ENCODE measurements around the gene SGCD.

Gene SGCD

DNA sequence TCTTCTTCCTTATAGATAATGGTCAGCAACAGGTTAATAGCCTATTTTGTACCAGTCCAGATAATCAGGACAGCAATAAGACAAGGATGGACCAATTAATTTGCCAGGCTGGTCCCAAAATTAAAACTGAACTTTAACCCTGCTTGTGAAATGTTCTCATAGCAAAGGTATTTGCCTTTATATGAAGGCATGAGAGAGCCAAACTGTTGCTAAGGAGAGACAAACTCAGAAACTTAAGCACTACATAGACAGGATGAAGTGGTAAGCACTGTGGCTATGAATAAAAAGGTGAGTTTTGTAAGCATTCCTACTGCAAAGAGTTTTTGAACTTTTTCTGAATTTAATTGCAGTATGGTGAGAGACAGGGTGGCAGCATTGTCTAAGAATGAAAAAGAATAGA, 348.4 kb downstream of the SGCD start:
- no peak overlapping the region for H3K9ac ChIP-seq (ENCODE audit: low read depth, low read length)
- peaks cover 11% of the 10 kb centered on the region for H3K4me1 ChIP-seq (ENCODE audit: insufficient read depth, low read length)
- no peaks in the 10 kb centered on the region for H3K36me3 ChIP-seq (ENCODE audit: insufficient read depth, low read length)
- no peaks in the 10 kb centered on the region for H3K9me3 ChIP-seq (ENCODE audit: control insufficient read depth, insufficient read depth, low read length)

DNA sequence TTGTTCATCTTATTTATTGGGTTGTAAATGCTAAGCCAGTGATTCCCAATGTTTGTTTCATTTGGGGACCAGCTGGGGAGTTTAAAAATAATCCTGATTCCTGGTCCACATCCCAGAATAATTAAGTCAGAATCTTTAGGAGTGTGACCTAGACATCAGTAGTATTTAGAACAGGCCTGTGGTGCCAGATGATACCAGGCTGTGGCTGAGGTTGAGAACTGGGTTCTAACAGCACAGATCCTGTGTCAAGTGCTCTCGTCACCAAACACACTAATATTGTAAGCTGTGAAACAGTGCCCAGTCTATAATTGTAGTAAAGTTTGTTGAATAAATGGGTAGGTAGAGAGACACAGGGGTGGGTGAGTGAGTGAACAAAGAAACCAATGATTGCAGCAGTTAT, 351.0 kb downstream of the SGCD start:
- Histone ChIP-seq H3K36me3 (ENCODE audit: insufficient read depth, low read length) (no peaks in the 10 kb centered on the region), H3K4me1 (ENCODE audit: insufficient read depth, low read length) (peaks cover 12% of the 10 kb centered on the region), H3K9ac (ENCODE audit: low read depth, low read length) (no peak overlapping the region), H3K9me3 (ENCODE audit: control insufficient read depth, insufficient read depth, low read length) (no peaks in the 10 kb centered on the region)

DNA sequence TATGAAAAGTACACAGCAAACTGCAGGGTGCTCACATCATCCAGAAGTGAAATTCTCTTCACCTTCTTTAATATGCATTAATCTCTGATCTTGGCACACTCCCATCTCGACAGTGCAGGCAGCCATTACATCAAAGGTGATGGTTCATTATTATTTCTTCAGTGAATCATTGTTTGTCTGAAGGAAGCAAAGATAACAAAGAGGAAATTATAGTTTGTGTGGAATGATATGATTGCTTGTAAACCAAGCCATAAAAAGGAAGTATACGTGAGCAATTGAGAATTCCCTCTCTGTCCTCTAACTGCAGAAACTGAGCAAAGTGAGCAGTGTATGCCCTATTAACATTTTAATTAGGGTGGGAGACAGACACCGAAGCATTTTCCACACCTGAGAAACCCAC, 351.5 kb downstream of the SGCD start:
- no peaks in the 10 kb centered on the region for H3K9me3 ChIP-seq (ENCODE audit: control insufficient read depth, insufficient read depth, low read length)
- no peaks in the 10 kb centered on the region for H3K36me3 ChIP-seq (ENCODE audit: insufficient read depth, low read length)
- H3K9ac ChIP-seq (ENCODE audit: low read depth, low read length) = no peak overlapping the region
- H3K4me1 ChIP-seq (ENCODE audit: insufficient read depth, low read length) = peaks cover 12% of the 10 kb centered on the region

GRCh38 chr5:156680831-156681230, 353.9 kb downstream of the SGCD start:
- Histone ChIP-seq H3K9me3 (ENCODE audit: control insufficient read depth, insufficient read depth, low read length) (no peaks in the 10 kb centered on the region), H3K9ac (ENCODE audit: low read depth, low read length) (no peak overlapping the region), H3K36me3 (ENCODE audit: insufficient read depth, low read length) (no peaks in the 10 kb centered on the region), H3K4me1 (ENCODE audit: insufficient read depth, low read length) (peaks cover 16% of the 10 kb centered on the region)

DNA sequence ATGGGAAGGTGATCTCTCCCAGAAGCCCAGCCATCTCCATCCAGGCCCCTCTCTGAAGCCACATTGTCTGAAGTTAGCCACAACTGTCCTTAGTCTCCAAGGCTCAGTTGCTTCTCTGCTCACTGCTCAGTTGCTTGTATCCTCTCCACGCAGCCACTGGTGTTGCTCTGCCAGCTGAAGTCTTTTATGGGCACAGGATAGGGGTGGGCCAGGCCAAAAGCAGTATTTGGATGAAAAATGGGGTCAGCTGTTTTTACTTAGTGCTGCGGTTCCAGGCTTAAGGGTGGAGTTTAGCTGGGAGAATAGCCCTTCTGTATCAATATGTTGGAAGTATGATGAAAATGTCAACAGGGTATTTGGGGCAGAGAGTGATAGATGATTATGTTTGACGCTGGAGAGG, 354.3 kb downstream of the SGCD start:
- Histone ChIP-seq H3K4me1 (ENCODE audit: insufficient read depth, low read length) (peaks cover 16% of the 10 kb centered on the region), H3K9ac (ENCODE audit: low read depth, low read length) (no peak overlapping the region), H3K9me3 (ENCODE audit: control insufficient read depth, insufficient read depth, low read length) (no peaks in the 10 kb centered on the region), H3K36me3 (ENCODE audit: insufficient read depth, low read length) (no peaks in the 10 kb centered on the region)

DNA sequence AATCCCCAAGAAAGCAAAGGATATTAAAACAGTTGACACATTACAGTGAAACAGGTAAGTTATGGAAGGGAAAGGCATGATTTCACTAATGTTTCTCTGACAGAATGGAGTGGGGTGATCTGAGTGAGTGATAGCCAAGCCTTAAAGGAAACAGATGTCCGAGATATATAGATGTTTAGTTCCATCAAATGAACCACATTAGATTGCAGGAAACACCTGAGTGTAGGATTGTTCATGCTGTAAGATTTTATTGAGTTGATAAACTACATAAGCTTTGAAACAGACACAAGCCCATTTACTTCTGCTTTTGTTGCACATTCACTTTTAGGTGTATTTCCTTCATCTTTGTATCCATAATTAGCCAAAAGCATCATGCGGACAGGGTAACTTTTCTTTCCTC, 356.0 kb downstream of the SGCD start:
- no peaks in the 10 kb centered on the region for H3K9me3 ChIP-seq (ENCODE audit: control insufficient read depth, insufficient read depth, low read length)
- no peaks in the 10 kb centered on the region for H3K36me3 ChIP-seq (ENCODE audit: insufficient read depth, low read length)
- H3K4me1 ChIP-seq (ENCODE audit: insufficient read depth, low read length) = peaks cover 16% of the 10 kb centered on the region
- no peak overlapping the region for H3K9ac ChIP-seq (ENCODE audit: low read depth, low read length)

DNA sequence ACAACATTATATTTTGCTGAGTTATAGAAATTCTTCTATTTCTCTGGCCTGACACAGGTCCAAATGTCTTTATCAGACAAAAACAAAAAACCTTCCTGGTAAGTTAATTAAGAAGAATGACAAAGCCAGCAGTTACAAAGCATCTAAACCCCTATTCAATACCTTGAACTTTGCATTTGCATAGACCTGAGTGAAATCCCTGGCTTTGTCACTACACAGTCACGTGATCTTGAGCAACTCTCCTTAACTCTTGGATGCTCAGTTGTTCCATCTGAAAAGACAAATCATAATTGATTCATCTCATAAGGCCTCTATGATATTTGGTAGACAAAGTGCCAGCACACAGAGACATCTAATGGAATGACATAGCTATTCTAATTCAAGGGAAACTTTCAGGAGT, 356.5 kb downstream of the SGCD start:
- no peak overlapping the region for H3K9ac ChIP-seq (ENCODE audit: low read depth, low read length)

DNA sequence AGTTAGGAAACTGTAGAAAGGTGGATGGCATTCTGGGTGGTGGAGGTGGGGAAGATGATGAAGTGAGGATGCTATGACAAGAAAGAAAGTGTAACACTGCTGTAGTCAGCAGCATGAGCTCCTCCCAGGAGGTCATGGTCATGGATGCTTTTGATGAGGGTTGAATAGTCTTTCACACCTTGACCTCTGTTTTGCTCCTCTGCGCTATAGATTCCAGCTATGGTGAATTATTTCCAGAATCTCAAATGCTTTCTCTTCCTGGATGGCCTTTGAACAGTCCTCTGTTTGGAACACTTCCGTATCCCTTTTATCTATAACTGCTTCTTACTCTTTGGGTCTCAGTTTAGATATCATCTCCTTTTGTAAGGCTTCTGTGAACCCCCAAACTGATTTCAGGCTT, 357.3 kb downstream of the SGCD start:
- Histone ChIP-seq H3K4me1 (ENCODE audit: insufficient read depth, low read length) (peaks cover 16% of the 10 kb centered on the region), H3K9me3 (ENCODE audit: control insufficient read depth, insufficient read depth, low read length) (no peaks in the 10 kb centered on the region), H3K9ac (ENCODE audit: low read depth, low read length) (no peak overlapping the region), H3K36me3 (ENCODE audit: insufficient read depth, low read length) (no peaks in the 10 kb centered on the region)

More for the DNA sequence above, 356.5 kb downstream of the SGCD start:
- Histone ChIP-seq H3K4me1 (ENCODE audit: insufficient read depth, low read length) (peaks cover 16% of the 10 kb centered on the region), H3K9me3 (ENCODE audit: control insufficient read depth, insufficient read depth, low read length) (no peaks in the 10 kb centered on the region), H3K36me3 (ENCODE audit: insufficient read depth, low read length) (no peaks in the 10 kb centered on the region)

DNA sequence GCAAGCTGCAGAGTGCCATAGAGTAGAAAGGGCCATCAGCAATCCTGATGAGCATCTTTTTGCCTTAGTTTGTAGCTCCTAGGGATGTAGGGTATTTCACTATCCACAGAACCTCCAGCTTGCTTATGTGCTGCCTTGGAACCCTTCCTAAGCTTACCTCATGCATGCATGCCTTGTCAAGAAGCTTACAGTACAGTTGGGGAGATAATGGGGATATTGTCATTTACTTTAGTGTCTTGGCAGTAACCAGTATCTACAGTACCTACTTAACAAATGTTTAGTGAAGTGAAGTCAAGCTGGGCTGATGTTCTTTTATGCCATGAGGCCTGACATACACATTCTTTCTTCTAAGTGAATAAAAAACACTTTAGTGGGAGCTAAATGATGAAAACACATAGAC, 358.5 kb downstream of the SGCD start:
- H3K9me3 ChIP-seq (ENCODE audit: control insufficient read depth, insufficient read depth, low read length) = no peaks in the 10 kb centered on the region
- no peaks in the 10 kb centered on the region for H3K36me3 ChIP-seq (ENCODE audit: insufficient read depth, low read length)
- H3K4me1 ChIP-seq (ENCODE audit: insufficient read depth, low read length) = peaks cover 16% of the 10 kb centered on the region
- H3K9ac ChIP-seq (ENCODE audit: low read depth, low read length) = no peak overlapping the region

DNA sequence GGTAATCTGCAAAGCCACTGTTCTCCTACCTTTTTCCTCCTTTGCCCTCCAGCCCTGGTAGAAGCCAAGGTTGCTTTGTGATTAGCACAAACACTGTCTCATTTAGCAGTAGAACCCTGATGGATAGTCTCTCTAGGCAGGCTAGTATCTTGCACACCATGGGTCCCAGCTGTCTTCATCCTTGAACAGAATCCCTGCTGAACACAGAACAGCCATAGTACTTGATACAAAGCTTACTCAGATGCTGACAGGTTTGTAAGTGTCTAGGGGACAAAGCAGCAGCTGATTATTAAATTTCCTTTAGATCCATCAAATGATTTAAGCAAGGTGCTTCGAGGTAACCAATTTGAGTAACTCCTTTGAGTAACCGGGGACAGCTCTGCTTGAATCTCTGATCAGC, 359.4 kb downstream of the SGCD start:
- Histone ChIP-seq H3K9me3 (ENCODE audit: control insufficient read depth, insufficient read depth, low read length) (no peaks in the 10 kb centered on the region), H3K9ac (ENCODE audit: low read depth, low read length) (no peak overlapping the region), H3K36me3 (ENCODE audit: insufficient read depth, low read length) (no peaks in the 10 kb centered on the region), H3K4me1 (ENCODE audit: insufficient read depth, low read length) (peaks cover 16% of the 10 kb centered on the region)

- no peaks in the 10 kb centered on the region for H3K9me3 ChIP-seq (ENCODE audit: control insufficient read depth, insufficient read depth, low read length)
- H3K9ac ChIP-seq (ENCODE audit: low read depth, low read length) = no peak overlapping the region
These were observed 359.8 kb downstream of the SGCD start for GRCh38 chr5:156686796-156687195.

DNA sequence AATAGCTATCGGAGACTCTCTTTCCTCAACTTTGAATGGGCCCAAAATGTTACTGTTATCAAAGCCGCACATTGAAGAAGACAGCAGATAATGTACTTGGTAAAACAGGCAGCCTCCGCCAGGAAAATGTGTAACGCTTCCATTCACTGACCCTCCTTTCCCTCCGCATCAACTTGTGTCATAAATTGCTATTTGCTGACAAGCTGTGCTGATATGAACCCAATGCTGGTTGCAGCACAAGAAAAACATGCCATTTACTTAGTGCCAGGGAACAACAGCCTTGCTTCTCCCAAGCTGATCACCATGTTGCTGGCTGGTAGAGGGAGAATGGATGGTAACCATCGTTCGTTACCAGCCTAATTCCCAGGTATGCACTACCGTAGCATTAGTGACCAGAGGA, 360.6 kb downstream of the SGCD start:
- Histone ChIP-seq H3K9me3 (ENCODE audit: control insufficient read depth, insufficient read depth, low read length) (no peaks in the 10 kb centered on the region), H3K9ac (ENCODE audit: low read depth, low read length) (no peak overlapping the region), H3K4me1 (ENCODE audit: insufficient read depth, low read length) (peaks cover 15% of the 10 kb centered on the region)

More at GRCh38 chr5:156686796-156687195, 359.8 kb downstream of the SGCD start:
- no peaks in the 10 kb centered on the region for H3K36me3 ChIP-seq (ENCODE audit: insufficient read depth, low read length)
- H3K4me1 ChIP-seq (ENCODE audit: insufficient read depth, low read length) = peaks cover 16% of the 10 kb centered on the region

GRCh38 chr5:156691572-156691971, 364.6 kb downstream of the SGCD start:
- H3K4me1 ChIP-seq (ENCODE audit: insufficient read depth, low read length) = peaks cover 9% of the 10 kb centered on the region; the same call in 1 of the 2 replicates
- H3K9me3 ChIP-seq (ENCODE audit: control insufficient read depth, insufficient read depth, low read length) = no peaks in the 10 kb centered on the region
- no peak overlapping the region for H3K9ac ChIP-seq (ENCODE audit: low read depth, low read length)
- H3K36me3 ChIP-seq (ENCODE audit: insufficient read depth, low read length) = no peaks in the 10 kb centered on the region

More for the DNA sequence above, 360.6 kb downstream of the SGCD start:
- H3K36me3 ChIP-seq (ENCODE audit: insufficient read depth, low read length) = no peaks in the 10 kb centered on the region

GRCh38 chr5:156693113-156693512, 366.1 kb downstream of the SGCD start:
- Histone ChIP-seq H3K36me3 (ENCODE audit: insufficient read depth, low read length) (no peaks in the 10 kb centered on the region), H3K9me3 (ENCODE audit: control insufficient read depth, insufficient read depth, low read length) (no peaks in the 10 kb centered on the region), H3K4me1 (ENCODE audit: insufficient read depth, low read length) (peaks cover 9% of the 10 kb centered on the region; the same call in 1 of the 2 replicates), H3K9ac (ENCODE audit: low read depth, low read length) (no peak overlapping the region)

DNA sequence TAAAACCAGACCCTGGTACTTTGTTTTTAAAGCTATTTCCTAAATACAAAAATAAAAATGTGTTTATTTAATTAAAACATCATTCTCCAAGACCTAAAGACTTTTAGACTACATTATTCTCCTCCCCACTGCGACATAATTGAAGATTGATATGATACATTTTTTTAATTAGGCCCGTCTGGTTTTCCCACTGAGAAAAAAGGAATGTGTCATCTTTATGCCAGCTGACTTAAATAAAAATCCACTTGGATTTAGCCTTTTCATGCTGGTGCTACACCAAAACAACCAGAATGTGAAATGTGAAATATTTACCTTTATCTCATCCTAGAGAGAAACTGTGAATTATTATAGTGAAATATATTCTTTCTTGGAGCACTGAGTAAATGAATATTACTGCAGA, 367.6 kb downstream of the SGCD start:
- Histone ChIP-seq H3K9me3 (ENCODE audit: control insufficient read depth, insufficient read depth, low read length) (no peaks in the 10 kb centered on the region), H3K36me3 (ENCODE audit: insufficient read depth, low read length) (no peaks in the 10 kb centered on the region), H3K9ac (ENCODE audit: low read depth, low read length) (no peak overlapping the region), H3K4me1 (ENCODE audit: insufficient read depth, low read length) (peaks cover 9% of the 10 kb centered on the region; the same call in 1 of the 2 replicates)

GRCh38 chr5:156695774-156696173, 368.8 kb downstream of the SGCD start:
- Histone ChIP-seq H3K9ac (ENCODE audit: low read depth, low read length) (no peak overlapping the region), H3K9me3 (ENCODE audit: control insufficient read depth, insufficient read depth, low read length) (no peaks in the 10 kb centered on the region), H3K4me1 (ENCODE audit: insufficient read depth, low read length) (peaks cover 9% of the 10 kb centered on the region; the same call in 1 of the 2 replicates), H3K36me3 (ENCODE audit: insufficient read depth, low read length) (no peaks in the 10 kb centered on the region)
